Peyer's patch (tissue), 4 donors: Measurements from ENCODE around the gene DHRS7C. TPM values are rescaled to one million over a fixed set of nuclear protein-coding genes. Genes with fewer than 3 reads are reported as not detected.

Experiments
- DNase-seq, 3 donors: peaks; one replicate each; pipeline ENCODE4 v3.0.0-alpha.2; 2017 to 2019
- H3K27ac ChIP-seq, 4 donors: fragments of 200-600 bp; sonication (generic); one replicate each; pipeline ENCODE4 v1.5.1; 2016 to 2019
- H3K27me3 ChIP-seq, 2 donors: fragments of 200-600 bp; sonication (generic); one replicate each; pipeline ENCODE4 v1.5.1; 2019
- H3K36me3 ChIP-seq, 3 donors: fragments of 200-600 bp; sonication (generic); one replicate each; pipeline ENCODE4 v1.5.1; 2016 to 2019
- H3K4me1 ChIP-seq, 4 donors: fragments of 200-600 bp; sonication (generic); one replicate each; pipeline ENCODE4 v1.5.1; 2016 to 2019
- H3K4me3 ChIP-seq, 4 donors: fragments of 200-600 bp; sonication (generic); 1 replicate in 3 of 4; 2 replicates in 1 of 4; pipeline ENCODE4 v1.5.1; 2016 to 2019; ENCODE audit warnings: mild to moderate bottlenecking in 1 of 4
- H3K9me3 ChIP-seq, 4 donors: fragments of 200-600 bp; sonication (generic); one replicate each; pipeline ENCODE4 v1.5.1; 2016 to 2019; ENCODE audit warnings: mild to moderate bottlenecking in 1 of 4
- POLR2A ChIP-seq, 2 donors: fragments of 450-650 bp; IDR thresholded peaks; one replicate each; pipeline ENCODE4 v1.5.1; 2017; ENCODE audit warnings: antibody characterized with exemption in 2 of 2, mild to moderate bottlenecking in 2 of 2, moderate library complexity in 2 of 2
- total RNA-seq, 4 donors: library from RNA; depleted of rRNA; stranded (reverse); fragments of >200 nt; gene quantifications; one replicate each; pipeline ENCODE4 v1.1.0, GENCODE V29; 2016
- TF ChIP-seq, protein P1 (sequence below), 6 experiments: fragments of 450-650 bp in 4 of 6; fragments of 200-600 bp in 2 of 6; sonication (generic) in 1 of 6; IDR thresholded peaks; one replicate each; pipeline ENCODE4 v1.5.1; 2017 to 2019; ENCODE audit warnings: antibody characterized with exemption in 6 of 6, mild to moderate bottlenecking in 3 of 6, moderate library complexity in 1 of 6

The DHRS7C gene
- total RNA-seq, 4 donors from 2014 or later = not detected

DNA sequence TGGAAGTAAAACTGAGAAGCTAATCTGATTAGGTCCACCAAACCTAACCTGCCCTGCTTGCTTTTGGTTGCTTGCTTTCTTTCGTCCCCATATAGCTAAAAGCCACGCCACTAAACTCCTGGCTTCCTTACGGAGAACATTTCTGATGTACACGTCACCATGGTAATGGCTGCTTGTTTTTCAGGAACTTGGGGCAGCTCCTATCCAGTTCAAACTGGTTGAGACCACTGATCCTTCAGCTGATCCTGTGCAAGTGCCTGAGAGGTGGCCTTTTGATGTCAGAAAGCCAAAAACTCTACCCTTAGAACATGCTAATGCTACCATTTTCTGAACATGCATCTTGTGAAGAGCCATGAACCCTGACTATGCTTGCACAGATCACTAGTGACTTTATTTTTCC is 14.4 kb upstream of the DHRS7C start:
- no peaks in the 10 kb centered on the region for H3K27me3 ChIP-seq
- no peak overlapping the region for H3K27ac ChIP-seq
- H3K4me1 ChIP-seq = no peaks in the 10 kb centered on the region
- DNase-seq = no peak
- no peak overlapping the region for H3K4me3 ChIP-seq
- no peaks in the 10 kb centered on the region for H3K9me3 ChIP-seq
- H3K36me3 ChIP-seq = no peaks in the 10 kb centered on the region
- no peak for TF ChIP-seq POLR2A (IDR thresholded peaks at IDR 0.05)
- TF ChIP-seq, protein P1, sequence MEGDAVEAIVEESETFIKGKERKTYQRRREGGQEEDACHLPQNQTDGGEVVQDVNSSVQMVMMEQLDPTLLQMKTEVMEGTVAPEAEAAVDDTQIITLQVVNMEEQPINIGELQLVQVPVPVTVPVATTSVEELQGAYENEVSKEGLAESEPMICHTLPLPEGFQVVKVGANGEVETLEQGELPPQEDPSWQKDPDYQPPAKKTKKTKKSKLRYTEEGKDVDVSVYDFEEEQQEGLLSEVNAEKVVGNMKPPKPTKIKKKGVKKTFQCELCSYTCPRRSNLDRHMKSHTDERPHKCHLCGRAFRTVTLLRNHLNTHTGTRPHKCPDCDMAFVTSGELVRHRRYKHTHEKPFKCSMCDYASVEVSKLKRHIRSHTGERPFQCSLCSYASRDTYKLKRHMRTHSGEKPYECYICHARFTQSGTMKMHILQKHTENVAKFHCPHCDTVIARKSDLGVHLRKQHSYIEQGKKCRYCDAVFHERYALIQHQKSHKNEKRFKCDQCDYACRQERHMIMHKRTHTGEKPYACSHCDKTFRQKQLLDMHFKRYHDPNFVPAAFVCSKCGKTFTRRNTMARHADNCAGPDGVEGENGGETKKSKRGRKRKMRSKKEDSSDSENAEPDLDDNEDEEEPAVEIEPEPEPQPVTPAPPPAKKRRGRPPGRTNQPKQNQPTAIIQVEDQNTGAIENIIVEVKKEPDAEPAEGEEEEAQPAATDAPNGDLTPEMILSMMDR (IDR thresholded peaks at IDR 0.05) = no peak

- Histone ChIP-seq H3K4me3 (no peak overlapping the region), H3K9me3 (no peaks in the 10 kb centered on the region), H3K4me1 (no peaks in the 10 kb centered on the region), H3K36me3 (no peaks in the 10 kb centered on the region), H3K27ac (no peak overlapping the region), H3K27me3 (no peaks in the 10 kb centered on the region)
- no peak for DNase-seq
- no peak for TF ChIP-seq POLR2A (IDR thresholded peaks at IDR 0.05)
- TF ChIP-seq, protein P1 (IDR thresholded peaks at IDR 0.05) = no peak
Observed at GRCh38 chr17:9802697-9803096, 11.3 kb upstream of the DHRS7C start.

- no peaks in the 10 kb centered on the region for H3K9me3 ChIP-seq
- DNase-seq = no peak
- no peak overlapping the region for H3K4me3 ChIP-seq
- no peaks in the 10 kb centered on the region for H3K27me3 ChIP-seq
- no peak overlapping the region for H3K27ac ChIP-seq
- TF ChIP-seq POLR2A (IDR thresholded peaks at IDR 0.05) = no peak
- TF ChIP-seq, protein P1 (IDR thresholded peaks at IDR 0.05) = no peak
- no peaks in the 10 kb centered on the region for H3K36me3 ChIP-seq
- H3K4me1 ChIP-seq = no peaks in the 10 kb centered on the region
Observed at GRCh38 chr17:9802294-9802693, 10.9 kb upstream of the DHRS7C start.

GRCh38 chr17:9801505-9801904 is 10.1 kb upstream of the DHRS7C start:
- H3K27ac ChIP-seq = no peak overlapping the region
- TF ChIP-seq, protein P1 (IDR thresholded peaks at IDR 0.05) = no peak
- no peak for TF ChIP-seq POLR2A (IDR thresholded peaks at IDR 0.05)
- H3K4me1 ChIP-seq = no peaks in the 10 kb centered on the region
- H3K4me3 ChIP-seq = no peak overlapping the region
- no peak for DNase-seq
- H3K27me3 ChIP-seq = no peaks in the 10 kb centered on the region
- H3K36me3 ChIP-seq = no peaks in the 10 kb centered on the region
- H3K9me3 ChIP-seq = no peaks in the 10 kb centered on the region

DNA sequence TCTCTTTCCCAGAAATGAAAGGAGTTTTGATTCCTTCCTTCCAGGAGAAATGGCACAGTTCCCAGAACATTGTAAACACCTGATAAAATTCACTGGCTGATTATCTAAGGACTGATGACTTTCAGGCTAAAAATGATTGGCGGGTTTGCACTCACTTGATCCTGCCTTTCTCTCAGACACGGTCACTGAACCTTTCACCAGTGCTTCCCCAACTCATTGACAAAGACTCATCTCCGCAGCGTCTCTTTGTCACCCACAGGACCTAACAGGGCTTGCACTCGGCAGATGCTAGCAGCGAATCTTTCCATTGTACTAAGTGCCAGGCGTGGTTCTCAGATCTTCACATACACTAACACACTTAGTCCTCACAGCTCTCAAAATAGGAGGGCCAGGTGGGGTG is 7.3 kb upstream of the DHRS7C start:
- Histone ChIP-seq H3K9me3 (no peaks in the 10 kb centered on the region), H3K27me3 (no peaks in the 10 kb centered on the region), H3K4me3 (no peak overlapping the region), H3K4me1 (no peaks in the 10 kb centered on the region), H3K36me3 (no peaks in the 10 kb centered on the region), H3K27ac (no peak overlapping the region)
- TF ChIP-seq, protein P1 (IDR thresholded peaks at IDR 0.05) = no peak
- no peak for TF ChIP-seq POLR2A (IDR thresholded peaks at IDR 0.05)
- DNase-seq = no peak

GRCh38 chr17:9798008-9798407 is 6.6 kb upstream of the DHRS7C start:
- Histone ChIP-seq H3K9me3 (no peaks in the 10 kb centered on the region), H3K27ac (no peak overlapping the region), H3K27me3 (no peaks in the 10 kb centered on the region), H3K4me3 (no peak overlapping the region), H3K4me1 (no peaks in the 10 kb centered on the region), H3K36me3 (no peaks in the 10 kb centered on the region)
- TF ChIP-seq POLR2A (IDR thresholded peaks at IDR 0.05) = no peak
- TF ChIP-seq, protein P1 (IDR thresholded peaks at IDR 0.05) = no peak
- DNase-seq = no peak
